Left ventricle myocardium superior (tissue), 1 donor: ENCODE results near the gene TSPAN16. TPM values are rescaled to one million over a fixed set of nuclear protein-coding genes. Genes with fewer than 3 reads are reported as not detected.

ENCODE experiments used
- ATAC-seq: fragments of 200-7000 bp; cut with Tn5 transposase; one replicate; pipeline ENCODE4 v1.9.1; 2020; ENCODE audit warnings: mild to moderate bottlenecking, moderate library complexity
- DNase-seq: peaks from one replicate; pipeline ENCODE4 v3.0.0-alpha.2; 2020
- intact Hi-C: fragments of 100-400 bp; cut with micrococcal nuclease; formaldehyde crosslinking; loops from one replicate; pipeline ENCODE4 v1.11.0; 2022
- long read RNA-seq: library from polyadenylated mRNA; unstranded; transcript quantifications from one replicate; pipeline ENCODE4 v2.0.0, GENCODE V29; 2021
- total RNA-seq: library from RNA; stranded (reverse); fragmentation: NEBNext Ultra II Directional; extraction: Animal tissue kit (Norgen Biotek cat#: 25700); gene quantifications from one replicate; pipeline ENCODE4 v1.2.1, GENCODE V29; 2021
- donor health status: DM: no; HTN: yes; CAD: no; lungs with severe emphysema.

TSPAN16 gene, protein sequence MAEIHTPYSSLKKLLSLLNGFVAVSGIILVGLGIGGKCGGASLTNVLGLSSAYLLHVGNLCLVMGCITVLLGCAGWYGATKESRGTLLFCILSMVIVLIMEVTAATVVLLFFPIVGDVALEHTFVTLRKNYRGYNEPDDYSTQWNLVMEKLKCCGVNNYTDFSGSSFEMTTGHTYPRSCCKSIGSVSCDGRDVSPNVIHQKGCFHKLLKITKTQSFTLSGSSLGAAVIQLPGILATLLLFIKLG
- not detected for total RNA-seq
- long read RNA-seq, result 0 reads

DNA sequence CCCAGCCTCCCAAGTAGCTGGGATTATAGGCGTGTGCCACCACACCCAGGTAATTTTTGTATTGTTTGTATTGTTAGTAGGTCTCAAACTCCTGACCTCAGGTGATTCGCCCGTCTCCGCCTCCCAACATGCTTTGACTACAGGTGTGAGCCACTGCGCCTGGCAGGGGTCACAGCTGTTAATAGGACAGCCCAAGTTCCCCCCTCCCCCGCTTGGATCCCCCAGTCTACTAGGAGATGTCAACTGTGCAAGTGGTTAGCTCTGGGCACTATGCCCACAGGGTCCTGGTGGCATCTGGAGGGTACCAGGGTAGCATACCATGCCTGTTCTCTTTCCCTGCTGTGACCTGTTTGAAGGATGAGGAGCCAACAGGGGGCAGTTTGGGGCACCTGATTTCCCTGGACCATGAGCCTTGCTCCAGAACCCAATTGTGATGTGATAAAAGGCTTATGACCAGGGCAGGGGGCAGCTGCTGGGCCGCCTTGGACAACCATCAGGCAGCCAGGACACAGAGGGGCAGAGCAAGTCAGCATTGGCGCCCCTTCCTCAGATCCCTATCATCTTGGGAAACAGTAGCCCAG, at the start of gene TSPAN16:
TSPAN16 (plus strand) TSS at position 496 of the 581 bp plus-strand sequence. CDS start 138 bp downstream, outside the sequence.
- intact Hi-C loops, result no loop called here
- no peak for DNase-seq
- ATAC-seq, result no peak

DNA sequence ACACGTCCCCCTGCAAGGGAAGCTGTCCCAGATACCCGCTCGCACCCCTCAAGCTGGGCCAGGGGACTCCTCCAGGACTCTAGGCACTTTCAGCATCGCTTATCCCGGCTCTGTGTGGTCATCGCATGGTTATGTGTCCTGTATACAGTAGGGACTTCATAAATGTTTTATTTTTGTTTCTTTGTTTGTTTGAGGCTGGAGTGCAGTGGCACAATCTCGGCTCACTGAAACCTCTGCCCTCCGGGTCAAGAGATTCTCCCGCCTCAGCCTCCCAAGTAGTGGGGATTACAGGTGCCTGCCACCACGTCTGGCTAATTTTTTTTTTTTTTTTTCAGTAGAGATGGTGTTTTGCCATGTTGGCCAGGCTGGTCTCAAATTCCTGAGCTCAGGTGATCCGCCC, 49.0 kb upstream of the TSPAN16 start:
- ATAC-seq (no peak), DNase-seq (no peak)
- intact Hi-C loops, result no loop called here

DNA sequence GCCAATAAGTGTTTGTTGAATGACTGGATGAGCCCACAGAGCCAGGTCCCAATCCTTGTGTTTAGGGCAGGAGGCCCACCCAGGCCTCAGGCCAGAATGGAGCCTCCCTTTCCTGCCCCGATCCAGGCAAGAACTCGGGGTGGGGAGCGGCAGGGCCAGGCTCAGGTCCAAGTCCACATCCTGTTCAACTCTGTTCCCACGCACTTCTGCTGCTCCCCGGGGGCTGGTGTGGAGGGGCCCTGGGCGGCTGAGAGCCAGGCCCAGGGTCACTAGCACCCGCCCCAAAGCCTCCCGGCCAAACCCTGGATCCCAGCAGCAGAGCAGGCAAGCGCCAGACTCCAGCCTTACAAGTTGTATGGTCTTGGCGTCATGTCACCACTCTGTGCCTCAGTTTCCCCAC, 48.6 kb upstream of the TSPAN16 start:
- peak; percentile 85 for ATAC-seq
- DNase-seq, result peak; percentile 91
- intact Hi-C loops, result no loop called here

DNA sequence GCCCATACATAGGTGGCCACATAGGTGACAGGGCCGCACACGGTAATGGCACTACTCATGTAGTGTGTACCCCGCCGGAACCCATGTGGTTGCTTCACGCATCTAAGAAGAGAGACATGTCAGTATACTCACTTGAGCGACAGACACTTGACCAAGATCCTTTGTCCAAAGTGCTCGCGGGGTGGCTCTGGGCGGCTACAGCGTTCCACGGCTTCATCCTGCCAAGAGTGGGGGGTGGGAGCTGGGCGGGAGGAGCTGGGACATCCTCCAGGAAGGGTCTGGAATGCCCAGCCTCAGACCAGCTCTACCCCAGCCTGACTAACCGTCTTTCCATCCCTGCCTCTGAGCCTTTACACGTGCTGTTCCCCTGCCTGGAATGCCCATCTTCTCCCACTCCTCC, 48.0 kb upstream of the TSPAN16 start:
- DNase-seq, result no peak
- intact Hi-C loops, result no loop called here
- ATAC-seq, result no peak

DNA sequence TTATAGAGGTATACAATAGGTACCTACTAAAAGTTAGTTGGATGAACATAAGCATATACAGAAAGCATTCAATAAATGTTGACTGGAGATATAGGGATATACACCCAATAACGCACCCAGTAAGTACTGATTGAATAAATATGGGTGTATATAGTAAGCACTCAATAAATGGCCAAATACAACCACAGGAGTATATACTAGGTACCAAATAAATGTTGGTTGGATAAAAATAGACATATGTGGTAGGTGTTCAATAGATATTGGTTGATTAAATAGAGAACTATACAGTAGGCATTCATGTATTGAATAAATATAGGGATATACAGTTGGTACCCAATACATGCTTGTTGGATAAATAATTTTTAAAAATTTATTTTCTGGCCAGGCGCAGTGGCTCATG, 47.1 kb upstream of the TSPAN16 start:
- DNase-seq (no peak), ATAC-seq (no peak)
- intact Hi-C loops, result no loop called here

DNA sequence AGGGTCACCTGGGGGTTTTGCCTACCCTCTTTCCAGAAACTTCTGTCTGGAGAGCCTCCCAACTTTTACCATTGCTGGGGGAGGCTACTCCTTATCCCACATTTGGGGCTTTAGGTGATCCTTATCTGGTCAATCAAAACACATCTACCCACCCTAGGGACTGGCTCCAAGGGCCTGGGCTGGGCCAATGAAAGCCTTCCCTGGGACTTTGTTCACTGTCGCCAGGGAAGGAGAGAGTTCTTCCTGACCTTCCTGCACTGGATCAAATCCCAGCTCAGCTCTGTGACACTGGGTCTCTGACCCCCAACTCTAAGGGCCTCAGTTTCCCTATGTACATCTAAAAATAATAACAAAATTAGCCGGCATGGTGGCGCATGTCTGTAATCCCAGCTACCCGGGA, 44.7 kb upstream of the TSPAN16 start:
- intact Hi-C loops, result no loop called here
- no peak for ATAC-seq
- DNase-seq, result no peak

DNA sequence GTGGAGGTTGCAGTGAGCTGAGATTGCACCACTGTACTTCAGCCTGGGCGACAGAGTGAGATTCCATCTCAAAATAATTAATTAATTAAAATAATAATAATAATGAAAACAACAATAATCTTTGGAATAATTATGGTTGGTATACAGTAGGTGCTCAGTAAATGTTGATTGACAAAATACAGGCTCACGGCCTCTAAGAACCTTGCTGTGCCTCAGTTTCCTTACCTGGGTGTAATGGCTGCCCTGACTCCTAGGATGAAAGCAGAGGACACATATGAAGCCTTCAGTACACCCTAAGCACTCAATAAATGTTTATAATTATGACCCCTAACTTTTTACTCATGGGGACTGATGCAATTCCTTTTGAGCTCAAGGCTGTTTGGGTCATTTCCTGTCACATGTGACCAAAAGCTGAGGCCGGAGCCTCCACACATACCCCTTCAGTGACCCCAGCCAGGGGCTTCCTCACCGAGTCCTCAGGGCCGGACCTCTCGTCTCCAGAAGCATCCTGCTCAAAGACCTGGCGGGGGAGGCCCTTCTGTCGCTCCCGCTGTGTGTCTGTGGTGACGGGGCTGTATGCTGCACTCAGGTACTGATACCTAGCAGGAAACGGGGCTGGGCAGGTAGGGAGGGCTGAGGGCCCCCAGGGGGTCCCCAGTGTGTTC, 44.2 kb upstream of the TSPAN16 start:
- DNase-seq (no peak), ATAC-seq (no peak)
- intact Hi-C loops, result no loop called here

DNA sequence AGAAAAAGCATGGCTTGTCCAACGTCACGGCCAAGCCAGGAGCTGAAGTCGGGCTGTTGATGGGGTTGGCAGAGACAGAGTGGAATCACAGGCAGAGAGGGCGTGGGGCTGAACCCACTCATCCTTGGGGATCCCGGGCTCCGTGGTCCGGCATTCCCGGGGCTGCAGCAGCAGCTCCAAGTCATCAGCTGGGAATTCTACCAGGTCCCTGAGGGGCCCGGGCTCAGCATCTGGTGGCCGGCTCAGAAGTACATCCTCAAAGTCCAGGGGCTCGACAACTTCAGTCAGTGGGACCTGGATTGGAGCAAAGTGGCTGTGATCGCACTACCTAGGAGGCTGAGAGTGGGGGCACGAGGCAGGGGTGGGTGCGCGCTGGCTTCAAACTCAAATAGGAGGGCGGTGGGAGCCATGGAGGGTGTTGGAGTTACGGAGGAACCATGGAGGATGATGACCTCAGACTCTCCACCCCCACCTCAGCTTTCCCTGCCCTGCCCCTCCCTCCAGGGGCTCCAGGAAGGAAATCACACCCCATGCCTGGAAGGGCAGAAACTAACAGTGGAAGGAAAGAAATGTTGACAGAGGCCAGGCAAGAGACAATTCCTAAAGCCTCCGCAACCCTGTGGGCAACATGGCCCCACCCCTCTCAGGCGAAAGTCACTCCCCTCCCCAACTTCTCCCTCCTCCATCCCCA, 43.1 kb upstream of the TSPAN16 start:
- ATAC-seq (peak; percentile 29), DNase-seq (no peak)
- intact Hi-C loops, result no loop called here

DNA sequence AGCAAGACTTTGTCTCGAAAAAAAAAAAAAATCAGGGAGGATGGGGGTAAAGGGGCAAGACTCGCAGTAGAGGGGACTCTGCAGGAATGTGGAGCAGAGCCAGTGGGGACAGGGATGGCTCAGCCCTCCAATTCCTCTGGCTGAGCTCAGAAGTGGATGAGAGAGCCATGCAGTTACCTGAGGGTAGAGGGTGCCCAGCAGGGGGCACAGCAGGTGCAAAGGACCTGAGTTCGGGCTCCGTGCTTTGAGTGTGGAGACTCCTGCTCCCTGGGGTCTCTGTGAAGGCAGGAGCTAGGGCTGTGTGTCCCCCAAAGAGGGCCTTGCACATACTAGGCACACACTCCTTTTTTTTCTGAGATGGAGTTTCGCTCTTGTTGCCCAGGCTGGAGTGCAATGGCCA, 41.3 kb upstream of the TSPAN16 start:
- intact Hi-C loops, result no loop called here
- DNase-seq, result no peak

DNA sequence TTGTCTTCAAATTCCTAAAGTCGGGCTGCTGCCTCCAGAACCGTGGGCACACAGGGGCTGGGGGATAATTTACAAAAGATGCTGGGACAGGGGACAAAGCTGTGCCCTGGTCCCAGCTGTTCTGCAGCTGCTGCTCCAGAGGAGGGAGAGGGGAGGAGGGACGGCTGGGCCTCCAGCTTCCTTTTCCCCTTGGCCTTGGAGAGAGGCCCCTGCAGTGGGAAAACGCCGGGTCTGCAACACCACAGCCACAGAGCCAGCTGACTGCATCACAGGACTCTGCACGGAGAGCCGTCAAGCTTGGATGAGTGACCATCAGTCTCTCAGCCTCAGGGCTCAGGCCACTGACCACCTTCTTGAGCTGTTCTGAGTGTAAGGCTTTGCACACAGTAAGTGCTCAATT, 39.8 kb upstream of the TSPAN16 start:
- DNase-seq (peak; percentile 74), ATAC-seq (peak; percentile 86)
- intact Hi-C loops, result no loop called here

More for the DNA sequence above, 41.3 kb upstream of the TSPAN16 start:
- ATAC-seq, result no peak

DNA sequence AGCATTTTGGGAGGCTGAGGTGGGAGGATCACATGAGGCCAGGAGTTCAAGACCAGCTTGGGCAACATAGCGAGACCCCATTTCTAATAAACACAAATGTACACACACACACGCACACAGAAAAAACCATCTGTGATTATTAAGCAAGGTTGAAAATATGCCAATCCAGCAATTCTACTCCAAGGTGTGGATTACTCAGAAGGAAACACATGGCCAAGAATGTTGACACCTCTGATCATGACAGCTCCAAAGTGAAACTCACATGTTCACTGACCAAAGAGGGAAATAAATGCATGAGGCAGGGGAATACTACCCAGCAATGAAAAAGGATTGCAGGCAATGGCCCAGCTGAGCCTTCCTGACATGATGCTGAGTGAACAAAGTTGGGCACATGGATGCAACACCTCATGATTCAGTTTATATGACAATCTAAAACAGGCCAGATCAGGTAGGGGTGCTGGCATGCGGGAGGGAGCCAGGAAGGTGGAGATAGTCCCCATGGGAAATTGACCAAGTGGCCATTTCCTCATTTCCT, 38.0 kb upstream of the TSPAN16 start:
- DNase-seq, result no peak
- ATAC-seq, result no peak
- intact Hi-C loops, result no loop called here

DNA sequence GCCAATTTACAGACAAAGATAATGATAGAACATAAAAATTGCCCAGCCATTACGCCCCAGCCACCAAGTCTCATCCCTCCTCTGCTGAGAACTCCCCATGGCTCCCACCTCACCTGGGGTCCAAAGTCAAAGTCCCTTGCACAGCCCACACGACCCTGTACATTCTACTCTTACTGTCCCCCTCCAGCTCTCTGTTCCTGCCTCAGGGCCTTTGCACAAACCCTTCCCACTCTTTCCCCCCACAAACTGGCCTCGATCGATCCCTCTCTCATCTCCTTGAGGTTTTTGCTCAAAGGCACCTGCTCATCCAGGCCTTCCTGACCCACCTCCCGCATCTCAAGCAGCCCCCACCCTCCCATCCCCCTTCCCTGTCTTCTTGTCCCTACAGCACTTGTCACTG, 35.0 kb upstream of the TSPAN16 start:
- intact Hi-C loops, result no loop called here
- ATAC-seq, result no peak
- DNase-seq, result no peak

DNA sequence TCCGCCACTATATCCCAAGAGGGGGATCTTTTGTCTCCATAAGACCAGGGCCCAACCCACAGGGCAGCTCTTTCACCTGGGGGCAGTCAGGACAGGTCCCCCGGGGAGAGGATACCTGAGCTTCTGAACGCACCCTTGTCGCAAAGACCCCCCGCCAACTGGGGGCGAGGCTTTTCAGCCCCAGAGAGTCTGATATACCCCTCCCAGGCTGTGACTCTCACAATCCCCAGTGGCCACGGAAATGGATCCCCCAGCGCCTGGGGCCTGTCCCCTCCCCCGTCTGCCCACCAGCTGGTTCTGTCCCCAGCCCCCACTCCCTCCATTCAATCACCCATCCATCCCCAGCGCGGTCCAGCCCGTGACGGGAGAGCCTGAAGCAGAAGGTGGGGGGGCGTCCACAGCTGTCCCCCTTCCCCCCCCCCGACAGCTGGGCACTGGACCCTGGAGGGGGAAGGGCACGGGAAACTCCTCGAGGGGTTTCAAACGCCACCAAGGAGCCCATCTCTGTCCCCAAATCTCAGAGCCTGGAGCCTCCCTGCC, 34.5 kb upstream of the TSPAN16 start:
- peak; percentile 39 for DNase-seq
- intact Hi-C loops, result no loop called here
- ATAC-seq, result peak; percentile 27

DNA sequence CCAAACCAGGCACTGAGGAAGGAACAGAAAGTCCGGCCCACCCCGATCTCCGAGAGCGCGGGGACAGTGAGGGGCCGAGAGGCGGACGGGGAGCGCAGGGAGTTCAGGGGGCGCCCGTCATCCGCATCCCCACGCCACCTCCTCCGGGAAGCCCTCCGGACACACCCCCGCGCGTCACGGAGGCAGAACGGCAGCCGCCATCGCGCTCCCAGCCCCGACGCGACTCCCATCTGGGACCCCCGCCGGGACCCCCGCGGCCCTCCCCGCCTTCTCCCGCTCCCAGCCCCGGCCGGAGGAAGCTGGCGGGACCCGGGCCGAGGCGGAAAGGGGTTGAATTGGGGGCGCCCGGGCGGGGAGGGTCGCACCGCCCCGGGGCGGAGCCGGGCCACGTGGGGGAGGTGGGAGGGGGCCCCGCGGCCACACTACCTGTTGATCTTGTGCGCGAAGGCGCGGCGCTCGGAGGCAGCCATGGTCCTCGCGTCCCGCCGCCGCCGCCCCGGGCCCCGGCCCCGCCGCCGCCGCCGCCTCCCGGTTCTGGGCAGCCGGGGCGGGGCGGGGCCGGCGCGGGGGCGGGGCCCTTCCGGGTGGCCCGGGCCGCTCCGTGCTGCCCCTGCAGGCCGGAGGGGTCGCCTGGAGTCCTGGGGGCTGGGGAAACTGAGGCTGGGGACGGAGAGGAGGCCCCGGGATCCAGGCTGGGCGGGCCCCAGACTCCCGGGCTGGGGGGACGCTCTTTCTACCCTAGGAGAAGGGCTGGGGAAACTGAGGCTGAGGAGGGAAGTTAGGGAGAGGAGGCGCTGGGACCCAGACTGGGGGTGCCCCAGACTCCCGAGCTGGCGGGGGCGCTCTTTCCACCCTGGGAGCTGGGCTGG, 33.8 kb upstream of the TSPAN16 start, which contains the start of gene DOCK6:
DOCK6 (minus strand) TSS at position 554 of the 869 bp plus-strand sequence; CDS start at position 470, 84 bp downstream.
- ATAC-seq, result peak; percentile 70
- intact Hi-C loops, result no loop called here
- DNase-seq, result peak; percentile 76

DNA sequence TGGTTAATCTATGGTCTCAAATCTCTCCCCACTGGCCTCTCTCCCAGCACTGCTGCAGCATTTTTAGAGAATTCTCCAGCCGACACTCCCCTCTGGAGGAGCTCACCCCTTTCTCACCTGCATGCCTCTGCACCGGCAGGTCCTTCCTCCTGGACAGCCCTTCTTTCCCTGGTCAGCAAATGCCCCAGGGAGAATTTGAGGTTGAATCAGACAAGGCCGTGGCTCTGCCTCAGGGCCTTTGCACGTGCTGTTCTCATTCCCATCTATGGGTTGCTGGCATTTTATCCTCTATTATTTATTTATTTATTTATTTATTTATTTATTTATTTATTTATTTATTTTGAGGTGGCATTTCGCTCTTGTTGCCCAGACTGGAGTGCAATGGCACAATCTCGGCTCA, 32.2 kb upstream of the TSPAN16 start:
- intact Hi-C loops, result no loop called here
- ATAC-seq, result no peak
- DNase-seq, result no peak

DNA sequence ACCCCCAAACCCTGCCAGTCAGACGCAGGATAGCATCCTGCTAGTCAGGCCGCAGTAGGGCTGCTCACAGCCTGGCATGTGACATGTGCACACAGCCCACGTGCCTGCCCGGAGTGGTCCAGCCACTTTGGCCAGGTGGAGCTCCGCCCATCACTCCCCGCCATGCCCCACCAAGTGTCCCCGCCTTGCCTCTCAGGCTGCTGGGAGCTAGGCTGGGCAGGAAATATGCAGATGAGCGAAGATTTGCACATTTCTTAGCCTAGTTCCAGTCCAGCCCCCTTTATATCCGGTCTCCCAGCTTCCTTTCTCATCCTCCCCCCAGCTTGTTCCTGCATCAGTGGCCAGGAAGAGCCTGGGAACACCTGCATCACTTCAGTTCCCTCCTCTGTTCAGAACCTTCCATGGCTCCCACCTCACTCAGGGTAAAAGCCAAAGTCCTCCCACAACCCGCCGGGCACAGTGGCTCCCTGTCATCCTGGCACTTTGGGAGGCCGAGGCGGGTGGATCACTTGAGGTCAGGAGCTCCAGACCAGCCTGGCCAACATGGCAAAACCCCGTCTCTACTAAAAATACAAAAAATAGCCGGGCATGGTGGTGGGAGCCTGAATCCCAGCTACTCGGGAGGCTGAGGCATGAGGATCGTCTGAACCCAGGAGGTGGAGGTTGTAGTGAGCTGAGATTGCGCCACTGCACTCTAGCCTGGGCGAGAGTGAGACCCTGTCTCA, 31.3 kb upstream of the TSPAN16 start:
- ATAC-seq (peak; percentile 42), DNase-seq (peak; percentile 58)
- intact Hi-C loops, result no loop called here

DNA sequence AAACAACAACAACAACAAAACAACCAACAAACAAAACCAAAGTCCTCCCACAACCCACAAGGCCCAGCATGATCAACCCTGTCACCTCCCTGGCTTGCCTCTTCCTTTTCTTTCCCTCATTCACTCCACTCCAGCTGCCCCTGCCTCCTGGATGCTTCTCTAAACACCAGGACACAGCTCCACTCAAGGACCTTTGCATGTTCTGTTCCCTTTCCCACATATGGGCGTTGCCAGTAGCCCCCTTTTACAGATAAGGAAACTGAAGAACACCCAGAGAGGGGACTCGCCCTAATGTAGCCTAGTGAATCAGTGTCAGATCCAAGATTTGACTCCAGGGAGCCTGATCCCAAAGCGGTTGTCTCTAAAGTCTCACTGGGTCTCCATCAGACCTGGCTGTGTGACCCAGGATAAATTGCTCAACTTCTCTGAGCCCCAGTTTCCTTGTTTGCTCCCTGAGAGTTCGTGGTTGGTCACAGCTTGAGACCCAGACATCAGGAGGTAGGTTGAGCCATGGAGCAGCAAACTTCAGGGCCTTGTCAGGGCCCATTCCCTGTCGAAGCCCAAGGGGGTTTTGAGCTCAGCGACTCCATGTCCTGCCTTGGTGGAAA, 30.7 kb upstream of the TSPAN16 start:
- intact Hi-C loops, result no loop called here
- DNase-seq, result no peak
- ATAC-seq, result no peak
